HG03558 (cell line): ENCODE data around the gene PCCA.

ENCODE experiments used
- ATAC-seq: cut with Tn5 transposase; IDR thresholded peaks from one replicate; pipeline ENCODE4 v1.9.1; 2021; ENCODE audit warnings: moderate number of reproducible peaks; ENCODE audit not compliant: unreplicated experiment; ENCODE audit errors: extremely low read depth

Gene PCCA

GRCh38 chr13:100392709-100393630 is 304.1 kb downstream of the PCCA start:
- no peak for ATAC-seq

- ATAC-seq: peak; percentile 91
These were observed 305.3 kb downstream of the PCCA start for GRCh38 chr13:100394005-100394695.

DNA sequence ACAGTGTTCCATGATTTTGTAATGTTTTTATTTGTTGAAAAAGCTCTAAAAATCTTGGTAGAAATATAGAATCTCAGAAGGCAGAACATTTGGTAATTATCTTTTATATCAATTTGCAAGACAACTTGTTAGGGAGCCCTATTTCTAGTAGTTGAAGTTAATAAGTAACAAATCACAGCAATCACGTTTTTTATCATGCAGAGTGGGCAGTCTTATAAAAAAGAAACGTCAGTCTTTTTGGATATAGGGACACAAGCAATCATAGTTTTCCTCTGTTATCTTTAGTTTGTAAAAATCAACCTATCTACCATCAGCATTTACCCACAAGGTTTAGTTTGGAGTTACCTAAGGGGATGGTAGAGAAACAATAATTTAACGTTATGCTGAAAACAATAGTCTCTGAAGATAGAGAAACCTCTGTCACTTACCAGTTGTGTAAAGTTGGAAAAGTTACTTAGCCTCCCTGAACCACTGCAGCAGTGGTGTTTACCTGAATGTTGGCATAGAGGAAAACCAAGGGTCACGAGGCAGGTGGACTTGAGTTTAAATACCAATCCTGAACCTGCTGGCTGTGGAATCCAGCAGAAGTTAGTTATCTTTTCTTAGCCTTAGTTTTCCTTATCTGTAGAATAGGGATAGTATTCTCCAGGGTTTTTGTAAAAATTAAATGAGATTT is 306.9 kb downstream of the PCCA start:
- ATAC-seq: no peak

DNA sequence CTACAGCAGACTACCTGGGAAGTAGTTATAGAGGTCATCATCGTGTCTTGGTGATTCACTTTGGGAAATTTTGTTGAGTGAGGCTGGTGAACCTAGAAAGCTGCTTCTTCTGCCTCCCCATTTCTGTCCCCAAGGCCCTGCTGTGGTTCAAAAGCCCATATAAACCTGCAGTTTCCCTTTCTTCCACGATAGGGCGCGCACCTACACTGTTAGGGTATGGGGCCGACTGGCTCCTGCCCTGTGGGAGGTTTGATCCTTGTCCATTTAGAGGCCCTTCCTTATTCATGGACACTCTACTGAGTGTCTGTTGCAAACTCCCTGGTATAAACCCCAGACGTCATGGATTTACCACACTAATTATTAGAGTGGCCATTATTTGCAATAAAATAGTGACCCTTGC is 307.9 kb downstream of the PCCA start:
- no peak for ATAC-seq

- ATAC-seq: no peak
These were observed 308.7 kb downstream of the PCCA start for GRCh38 chr13:100397627-100398026.

- no peak for ATAC-seq
These were observed 309.5 kb downstream of the PCCA start for GRCh38 chr13:100398360-100398759.

- no peak for ATAC-seq
These were observed 310.6 kb downstream of the PCCA start for GRCh38 chr13:100399455-100399854.

DNA sequence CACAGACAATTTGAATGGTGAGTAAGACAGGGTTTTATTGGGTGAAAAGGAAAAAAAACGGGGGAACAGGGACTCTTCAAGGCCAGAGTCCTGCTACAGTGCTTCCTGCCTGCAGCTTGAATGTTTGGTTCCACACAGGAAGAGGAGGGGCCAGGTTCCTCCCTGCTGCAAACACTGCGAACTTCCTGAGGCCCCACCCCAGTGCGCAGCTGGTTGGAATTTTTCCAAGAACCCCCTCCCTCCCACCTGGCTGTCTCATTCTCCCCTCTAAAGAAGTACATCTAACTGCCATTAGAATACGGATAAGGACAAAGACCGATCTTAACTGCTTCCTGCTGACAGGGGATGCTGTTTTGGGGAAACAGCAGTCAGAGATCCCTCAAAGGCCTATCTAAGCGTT is 314.8 kb downstream of the PCCA start:
- no peak for ATAC-seq

- no peak for ATAC-seq
These were observed 320.2 kb downstream of the PCCA start for GRCh38 chr13:100409132-100409531.

GRCh38 chr13:100423375-100423774 is 334.5 kb downstream of the PCCA start:
- no peak for ATAC-seq

GRCh38 chr13:100428986-100429385 is 340.1 kb downstream of the PCCA start:
- ATAC-seq: no peak

GRCh38 chr13:100432611-100433010 is 343.7 kb downstream of the PCCA start:
- no peak for ATAC-seq

DNA sequence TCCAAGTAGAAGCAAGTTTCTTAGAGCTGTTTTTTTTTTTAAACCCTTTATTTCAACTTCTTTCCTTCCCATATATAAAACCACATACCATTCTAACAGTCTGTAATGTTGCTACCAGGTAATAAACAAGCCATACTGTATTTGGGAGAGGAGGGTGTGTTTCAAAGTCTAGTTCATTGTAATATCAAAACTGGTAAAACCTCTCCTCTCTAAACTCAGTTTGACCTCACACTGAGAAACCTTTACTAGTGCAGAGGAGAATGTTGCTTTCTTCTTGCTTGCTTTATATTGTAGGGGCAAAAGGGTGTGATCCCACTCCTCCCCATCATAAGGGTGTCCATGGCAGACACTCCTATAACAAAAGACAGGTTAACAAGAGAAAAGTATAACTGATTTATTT is 344.6 kb downstream of the PCCA start:
- ATAC-seq: no peak

DNA sequence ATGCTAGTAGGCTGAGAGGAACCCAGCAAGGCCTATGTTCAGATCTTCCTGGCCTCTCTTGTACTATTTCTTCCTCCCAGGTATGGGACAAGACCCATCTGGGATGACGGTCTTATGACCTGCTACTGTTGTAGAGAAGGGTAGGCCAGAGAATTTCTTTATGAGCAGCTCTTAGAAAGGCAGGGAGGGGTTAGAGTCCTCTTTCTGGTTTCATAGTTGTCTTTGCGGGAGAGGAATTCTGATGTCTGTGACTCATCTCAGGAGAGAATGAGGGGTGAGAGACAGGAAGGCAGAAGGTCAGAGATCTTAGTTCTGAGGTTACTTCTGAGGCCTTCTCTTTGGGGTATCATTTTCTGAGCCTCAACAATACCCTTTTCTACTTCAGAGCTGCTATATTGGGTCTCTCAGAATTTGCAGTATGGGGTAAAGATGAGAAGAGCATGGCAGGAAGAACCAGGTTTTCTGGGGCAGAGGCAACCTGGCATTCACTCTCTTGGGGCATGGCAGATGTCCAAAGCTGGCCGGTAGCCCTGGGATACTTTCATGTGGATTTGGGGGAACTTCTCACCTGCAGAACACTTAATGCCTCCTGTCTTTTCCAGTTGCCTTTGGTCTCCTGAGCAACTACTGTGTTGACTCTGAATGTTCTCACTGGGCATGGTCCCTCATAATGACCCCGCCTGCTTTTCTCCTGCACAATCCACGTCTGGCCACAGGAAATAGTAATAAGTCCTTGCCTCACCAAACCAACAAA is 345.3 kb downstream of the PCCA start:
- peak; percentile 98 for ATAC-seq

GRCh38 chr13:100436099-100436498 is 347.2 kb downstream of the PCCA start:
- ATAC-seq: no peak

DNA sequence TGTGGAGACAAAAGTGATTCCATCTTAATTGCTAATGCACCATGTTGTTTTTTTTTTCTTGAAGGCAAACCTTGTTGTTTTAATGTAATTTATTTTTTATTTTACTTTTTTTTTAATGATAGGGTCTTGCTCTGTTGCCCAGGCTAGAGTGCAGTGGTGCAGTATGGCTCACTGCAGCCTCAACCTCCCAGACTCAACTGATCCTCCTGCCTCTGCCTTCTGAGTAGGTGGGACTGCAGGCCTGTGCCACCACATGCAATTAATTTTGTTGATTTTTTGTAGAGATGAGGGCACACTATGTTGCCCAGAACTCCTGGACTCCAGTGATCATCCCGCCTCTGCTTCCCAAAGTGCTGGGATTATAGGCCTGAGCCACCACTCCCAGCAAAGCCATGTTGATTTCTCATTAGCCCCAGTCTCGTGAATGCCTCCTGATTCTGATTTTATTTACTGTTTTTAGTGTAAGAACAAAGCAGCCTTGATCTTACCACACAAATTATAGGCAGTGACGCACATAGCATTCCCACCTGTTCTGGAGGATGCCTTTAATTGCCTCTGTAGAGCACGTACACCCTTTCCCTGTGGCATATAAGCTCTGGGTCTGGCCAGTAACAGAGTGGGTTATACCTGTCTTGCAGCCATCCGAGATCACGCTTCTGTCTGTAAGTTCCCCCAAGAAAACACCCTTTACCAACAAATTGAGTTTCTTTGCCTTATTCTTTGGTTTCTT is 349.3 kb downstream of the PCCA start:
- ATAC-seq: no peak

GRCh38 chr13:100439247-100439970 is 350.5 kb downstream of the PCCA start:
- no peak for ATAC-seq

DNA sequence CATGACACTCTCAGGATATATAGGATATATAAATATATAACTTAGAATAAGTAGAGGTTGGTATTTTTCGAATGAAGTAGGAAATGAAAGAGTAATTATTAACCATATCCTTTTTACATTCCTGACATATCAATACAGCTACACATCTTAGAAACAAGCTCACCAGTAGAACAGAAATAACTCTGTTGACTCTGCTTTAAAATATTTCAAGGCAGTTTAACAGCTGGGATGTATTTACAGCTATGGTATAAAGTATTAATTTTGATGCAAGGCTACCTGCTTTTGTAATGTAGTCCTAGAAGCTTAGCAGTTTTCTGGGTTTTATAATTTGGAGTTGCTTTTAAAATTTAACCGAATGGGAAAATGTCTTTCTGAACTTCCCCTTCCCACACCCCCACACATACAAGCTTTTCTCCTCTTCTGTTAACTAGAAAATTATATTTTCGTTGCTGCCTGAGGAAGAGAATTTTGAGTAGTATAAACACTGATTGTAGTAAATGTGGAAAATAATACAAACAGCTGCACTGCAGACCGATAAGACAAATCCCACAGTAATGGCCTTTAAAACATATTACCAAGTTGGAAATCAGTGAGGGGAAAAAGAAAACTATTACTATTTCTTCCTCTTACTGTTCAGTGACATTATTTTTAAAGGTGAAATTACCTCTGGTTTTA is 352.0 kb downstream of the PCCA start:
- ATAC-seq: no peak
